Articular chondrocyte of knee joint (primary cell): ENCODE measurements around the gene CLCC1. TPM values are rescaled to one million over a fixed set of nuclear protein-coding genes. Genes with fewer than 3 reads are reported as not detected.

ENCODE experiments used
- small RNA-seq: library from RNA; depleted of rRNA; stranded (forward); fragments of <200 nt; gene quantifications from one replicate; pipeline ENCODE3, GENCODE V24; 2012
- total RNA-seq: library from RNA; depleted of rRNA; stranded (reverse); fragments of >200 nt; gene quantifications from 2 replicates; pipeline ENCODE4 v1.2.3, GENCODE V29; 2012

Gene CLCC1
- 38.8 and 53.3 TPM in 2 replicates for total RNA-seq

GRCh38 chr1:108963052-108963686, at the start of gene CLCC1:
TSS of gene CLCC1 (minus strand) at chr1:108963484. CDS start at chr1:108950437, 13,047 bp downstream.

Small RNAs within 50 kb of the gene (small RNA-seq; reads per million reads assigned to genes)
- gene BX679664.2 = not detected

Other genes with a start within 250 kb of the CLCC1 start
- gene STXBP3, start 216.8 kb downstream of the CLCC1 start, total RNA-seq = 75.0 and 75.9 TPM in 2 replicates
- gene AKNAD1, start 106.4 kb downstream of the CLCC1 start, total RNA-seq = 0.39 and 0.65 TPM in 2 replicates
- gene GPSM2, start 86.5 kb downstream of the CLCC1 start, total RNA-seq = 41.8 and 43.5 TPM in 2 replicates
- gene WDR47, start 78.6 kb upstream of the CLCC1 start, total RNA-seq = 17.0 and 25.1 TPM in 2 replicates
- gene TAF13, start 112.5 kb upstream of the CLCC1 start, total RNA-seq = 95.5 and 127 TPM in 2 replicates
- gene TMEM167B, start 127.3 kb upstream of the CLCC1 start, total RNA-seq = 34.1 and 37.5 TPM in 2 replicates
- gene ELAPOR1, start 150.6 kb upstream of the CLCC1 start, total RNA-seq = 0.39 and 0.54 TPM in 2 replicates